Jurkat, Clone E6-1 (cell line): ENCODE data around the gene FBXO38.
"Not testable (repeated sequence)": the region's sequence is repeated elsewhere in the genome, so short reads cannot be mapped to it uniquely, and the experiment has no call there.

Experiments
- DNase-seq: peaks from one replicate; pipeline ENCODE4 v3.0.0-alpha.2; 2011; ENCODE audit warnings: low read depth, low spot score
- H3K4me3 ChIP-seq: 2 replicates; pipeline ENCODE4 v1.5.1; 2011; ENCODE audit warnings: mild to moderate bottlenecking, low read length, control low read depth, moderate library complexity

The FBXO38 gene

GRCh38 chr5:148459669-148460068 is 75.9 kb downstream of the FBXO38 start:
- H3K4me3 ChIP-seq = no peak overlapping the region
- no peak for DNase-seq

GRCh38 chr5:148465381-148466235 is 81.8 kb downstream of the FBXO38 start:
- DNase-seq = no peak

GRCh38 chr5:148466236-148466580 is 82.5 kb downstream of the FBXO38 start:
- no peak for DNase-seq

More at GRCh38 chr5:148465381-148466235, 81.8 kb downstream of the FBXO38 start:
- H3K4me3 ChIP-seq = no peak overlapping the region

GRCh38 chr5:148467958-148468357 is 84.2 kb downstream of the FBXO38 start:
- H3K4me3 ChIP-seq = no peak overlapping the region
- DNase-seq = no peak

More at GRCh38 chr5:148466236-148466580, 82.5 kb downstream of the FBXO38 start:
- no peak overlapping the region for H3K4me3 ChIP-seq

- not testable (repeated sequence) for DNase-seq
Measured at GRCh38 chr5:148468746-148469145, 85.0 kb downstream of the FBXO38 start.

GRCh38 chr5:148469501-148469935 is 85.8 kb downstream of the FBXO38 start:
- H3K4me3 ChIP-seq = no peak overlapping the region
- DNase-seq = no peak

More at GRCh38 chr5:148468746-148469145, 85.0 kb downstream of the FBXO38 start:
- not testable (repeated sequence) for H3K4me3 ChIP-seq

- no peak overlapping the region for H3K4me3 ChIP-seq
- DNase-seq = no peak
Measured at GRCh38 chr5:148471379-148471778, 87.6 kb downstream of the FBXO38 start.

GRCh38 chr5:148474025-148474511 is 90.3 kb downstream of the FBXO38 start:
- DNase-seq = no peak
- no peak overlapping the region for H3K4me3 ChIP-seq

- no peak for DNase-seq
- no peak overlapping the region for H3K4me3 ChIP-seq
Measured at GRCh38 chr5:148476302-148476701, 92.5 kb downstream of the FBXO38 start.

- DNase-seq = no peak
- no peak overlapping the region for H3K4me3 ChIP-seq
Measured at GRCh38 chr5:148477429-148477828, 93.7 kb downstream of the FBXO38 start.

- no peak overlapping the region for H3K4me3 ChIP-seq
- DNase-seq = no peak
Measured at GRCh38 chr5:148482196-148482595, 98.4 kb downstream of the FBXO38 start.

GRCh38 chr5:148482697-148483462 is 99.1 kb downstream of the FBXO38 start:
- no peak overlapping the region for H3K4me3 ChIP-seq
- DNase-seq = peak; percentile 15

- no peak for DNase-seq
- H3K4me3 ChIP-seq = no peak overlapping the region
Measured at GRCh38 chr5:148483750-148484149, 100.0 kb downstream of the FBXO38 start.

- no peak for DNase-seq
- no peak overlapping the region for H3K4me3 ChIP-seq
Measured at GRCh38 chr5:148484651-148485050, 100.9 kb downstream of the FBXO38 start.

- H3K4me3 ChIP-seq = no peak overlapping the region
- no peak for DNase-seq
Measured at GRCh38 chr5:148486456-148486855, 102.7 kb downstream of the FBXO38 start.

- DNase-seq = no peak
- no peak overlapping the region for H3K4me3 ChIP-seq
Measured at GRCh38 chr5:148488757-148489156, 105.0 kb downstream of the FBXO38 start.

GRCh38 chr5:148491015-148491792 is 107.4 kb downstream of the FBXO38 start:
- no peak overlapping the region for H3K4me3 ChIP-seq
- no peak for DNase-seq

GRCh38 chr5:148491793-148492184 is 108.0 kb downstream of the FBXO38 start:
- DNase-seq = no peak
- H3K4me3 ChIP-seq = no peak overlapping the region

GRCh38 chr5:148492351-148492750 is 108.6 kb downstream of the FBXO38 start:
- no peak for DNase-seq
- no peak overlapping the region for H3K4me3 ChIP-seq
